B cell (primary cell): ENCODE measurements around the gene HMBS.

Experiments
- EZH2 ChIP-seq: IDR thresholded peaks from 2 replicates; pipeline ENCODE4 v1.6.1; 2012; ENCODE audit warnings: borderline replicate concordance, low read depth, mild to moderate bottlenecking, moderate library complexity, low read length; ENCODE audit not compliant: insufficient read depth, poor library complexity, severe bottlenecking
- TF ChIP-seq, protein P1 (sequence below): fragments of 200-600 bp; IDR thresholded peaks from one replicate; pipeline ENCODE4 v1.8.0; 2022; ENCODE audit warnings: antibody characterized with exemption, mild to moderate bottlenecking

DNA sequence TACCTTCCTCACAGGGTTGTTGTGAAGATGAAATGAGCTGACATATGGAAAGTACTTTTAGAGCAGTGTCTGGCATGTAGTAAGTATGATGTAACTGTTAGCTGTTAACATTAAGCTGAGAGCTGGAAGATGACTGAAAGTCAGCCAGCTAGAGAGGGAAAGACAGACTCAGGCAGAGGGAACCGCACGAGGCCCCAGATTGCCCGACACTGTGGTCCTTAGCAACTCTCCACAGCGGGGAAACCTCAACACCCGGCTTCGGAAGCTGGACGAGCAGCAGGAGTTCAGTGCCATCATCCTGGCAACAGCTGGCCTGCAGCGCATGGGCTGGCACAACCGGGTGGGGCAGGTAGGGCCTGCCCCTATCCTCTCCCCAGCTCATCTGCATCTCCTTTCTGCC, 6.5 kb downstream of the HMBS start:
- TF ChIP-seq EZH2, result no peak
- TF ChIP-seq, protein P1, sequence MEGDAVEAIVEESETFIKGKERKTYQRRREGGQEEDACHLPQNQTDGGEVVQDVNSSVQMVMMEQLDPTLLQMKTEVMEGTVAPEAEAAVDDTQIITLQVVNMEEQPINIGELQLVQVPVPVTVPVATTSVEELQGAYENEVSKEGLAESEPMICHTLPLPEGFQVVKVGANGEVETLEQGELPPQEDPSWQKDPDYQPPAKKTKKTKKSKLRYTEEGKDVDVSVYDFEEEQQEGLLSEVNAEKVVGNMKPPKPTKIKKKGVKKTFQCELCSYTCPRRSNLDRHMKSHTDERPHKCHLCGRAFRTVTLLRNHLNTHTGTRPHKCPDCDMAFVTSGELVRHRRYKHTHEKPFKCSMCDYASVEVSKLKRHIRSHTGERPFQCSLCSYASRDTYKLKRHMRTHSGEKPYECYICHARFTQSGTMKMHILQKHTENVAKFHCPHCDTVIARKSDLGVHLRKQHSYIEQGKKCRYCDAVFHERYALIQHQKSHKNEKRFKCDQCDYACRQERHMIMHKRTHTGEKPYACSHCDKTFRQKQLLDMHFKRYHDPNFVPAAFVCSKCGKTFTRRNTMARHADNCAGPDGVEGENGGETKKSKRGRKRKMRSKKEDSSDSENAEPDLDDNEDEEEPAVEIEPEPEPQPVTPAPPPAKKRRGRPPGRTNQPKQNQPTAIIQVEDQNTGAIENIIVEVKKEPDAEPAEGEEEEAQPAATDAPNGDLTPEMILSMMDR, result no peak
